A204.1 (cell line): ENCODE data around the gene MYH11.

ENCODE experiments used
- FAIRE-seq: peaks from 2 replicates; lab custom pipeline; 2012; peaks lifted over from hg19 to GRCh38; lab: Jason Lieb, UNC

The MYH11 gene

GRCh38 chr16:15856901-15857698 is at the start of gene MYH11:
Gene MYH11 (minus strand): TSS chr16:15857028. CDS start chr16:15838252, 18,776 bp downstream.
- FAIRE-seq, result no peak

DNA sequence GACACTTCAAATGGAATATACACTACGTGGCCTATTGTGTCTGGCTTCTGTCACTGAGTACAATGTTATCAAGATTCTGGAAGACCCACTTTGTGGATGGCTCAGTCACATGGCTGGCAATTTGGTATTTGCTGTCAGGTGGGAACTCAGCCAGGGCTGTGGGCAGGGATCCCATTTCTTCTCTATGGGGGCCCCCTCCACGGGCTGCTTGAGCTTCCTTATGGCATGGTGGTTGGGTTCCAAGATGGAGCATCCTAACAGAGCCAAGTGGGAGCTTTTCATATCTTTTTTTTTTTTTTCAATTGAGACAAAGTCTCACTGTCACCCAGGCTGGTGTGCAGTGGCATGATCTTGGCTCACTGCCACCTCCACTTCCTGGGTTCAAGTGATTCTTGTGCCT is 49.6 kb upstream of the MYH11 start:
- no peak for FAIRE-seq

- peak; percentile 49 for FAIRE-seq
Measured at GRCh38 chr16:15903960-15904359, 47.1 kb upstream of the MYH11 start.

GRCh38 chr16:15900901-15901500 is 44.2 kb upstream of the MYH11 start:
- FAIRE-seq, result no peak

GRCh38 chr16:15900357-15900756 is 43.5 kb upstream of the MYH11 start:
- FAIRE-seq, result no peak

DNA sequence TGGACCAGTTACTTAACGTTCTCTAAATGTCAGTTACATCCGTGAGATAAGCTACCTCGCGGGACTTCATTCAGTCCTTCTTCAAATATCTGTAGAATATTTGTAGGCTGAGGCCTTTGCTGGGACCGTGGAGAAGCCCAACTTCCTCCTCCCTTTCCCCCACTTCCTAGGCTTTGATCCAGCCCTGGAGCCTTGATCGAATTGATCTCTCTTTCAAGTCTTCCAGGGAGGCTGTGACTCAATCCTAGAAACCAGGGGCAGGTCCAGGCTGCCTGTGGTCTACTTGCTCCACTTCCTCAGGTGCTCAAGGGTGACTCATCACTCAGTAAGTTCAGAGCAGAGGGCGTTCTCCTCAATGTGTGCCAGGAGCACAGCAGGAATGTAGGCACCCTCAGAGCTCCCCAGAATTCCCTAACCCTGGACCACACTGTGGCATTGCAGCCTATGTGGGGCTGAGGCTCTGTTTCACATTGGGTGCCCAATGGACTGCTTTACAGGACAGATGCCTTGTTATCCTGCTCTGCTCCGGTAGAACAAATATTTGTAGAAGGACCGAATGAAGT is 42.8 kb upstream of the MYH11 start:
- peak; percentile 95 for FAIRE-seq

DNA sequence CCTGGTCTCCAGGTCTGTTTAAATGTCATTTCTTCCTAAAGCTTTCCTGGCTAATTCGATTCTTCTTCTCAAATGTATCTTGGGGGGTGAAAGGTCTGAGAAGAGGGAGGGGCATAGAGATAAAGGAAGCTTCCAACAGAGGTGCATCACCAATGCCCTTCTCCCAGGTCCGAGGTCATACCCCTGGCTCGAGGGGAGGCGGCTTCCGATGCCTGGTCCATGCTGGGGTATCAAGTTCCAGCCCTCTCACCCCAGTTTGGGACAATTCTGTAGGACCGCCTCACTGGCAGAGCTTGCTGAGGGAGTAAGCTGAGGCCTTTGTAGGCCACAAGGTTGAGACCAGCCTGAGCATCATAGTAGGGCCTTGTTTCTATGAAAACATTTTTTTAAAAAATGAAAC is 41.8 kb upstream of the MYH11 start:
- FAIRE-seq, result peak; percentile 9

GRCh38 chr16:15897834-15898254 is 41.0 kb upstream of the MYH11 start:
- FAIRE-seq, result no peak

DNA sequence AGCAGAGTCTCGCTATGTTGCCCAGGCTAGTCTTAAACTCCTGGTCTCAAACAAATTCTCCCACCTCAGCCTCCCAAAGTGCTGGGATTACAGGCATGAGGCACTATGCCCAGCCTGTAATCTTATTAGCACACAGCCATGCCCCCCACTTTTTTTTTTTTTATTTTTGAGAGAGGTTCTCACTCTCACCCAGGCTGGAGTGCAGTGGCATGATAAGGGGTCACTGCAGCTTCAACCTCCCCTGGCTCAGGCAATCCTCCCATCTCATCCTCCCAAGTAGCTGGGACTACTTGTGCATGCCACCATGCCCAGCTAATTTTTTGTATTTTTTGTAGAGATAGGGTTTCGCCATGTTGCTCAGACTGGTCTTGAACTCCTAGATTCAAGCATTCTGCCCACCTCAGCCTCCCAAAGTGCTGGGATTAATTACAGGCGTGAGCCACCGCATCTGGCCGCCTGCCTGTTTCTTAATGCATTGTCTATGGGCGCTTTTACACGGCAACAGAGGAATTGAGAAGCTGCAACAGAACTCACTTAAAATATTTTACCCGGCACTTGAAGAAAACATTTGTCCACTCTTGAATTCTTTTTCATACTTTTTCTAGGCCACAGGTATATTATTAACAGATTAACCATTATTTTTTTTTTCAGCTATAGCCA is 40.4 kb upstream of the MYH11 start:
- FAIRE-seq, result no peak

DNA sequence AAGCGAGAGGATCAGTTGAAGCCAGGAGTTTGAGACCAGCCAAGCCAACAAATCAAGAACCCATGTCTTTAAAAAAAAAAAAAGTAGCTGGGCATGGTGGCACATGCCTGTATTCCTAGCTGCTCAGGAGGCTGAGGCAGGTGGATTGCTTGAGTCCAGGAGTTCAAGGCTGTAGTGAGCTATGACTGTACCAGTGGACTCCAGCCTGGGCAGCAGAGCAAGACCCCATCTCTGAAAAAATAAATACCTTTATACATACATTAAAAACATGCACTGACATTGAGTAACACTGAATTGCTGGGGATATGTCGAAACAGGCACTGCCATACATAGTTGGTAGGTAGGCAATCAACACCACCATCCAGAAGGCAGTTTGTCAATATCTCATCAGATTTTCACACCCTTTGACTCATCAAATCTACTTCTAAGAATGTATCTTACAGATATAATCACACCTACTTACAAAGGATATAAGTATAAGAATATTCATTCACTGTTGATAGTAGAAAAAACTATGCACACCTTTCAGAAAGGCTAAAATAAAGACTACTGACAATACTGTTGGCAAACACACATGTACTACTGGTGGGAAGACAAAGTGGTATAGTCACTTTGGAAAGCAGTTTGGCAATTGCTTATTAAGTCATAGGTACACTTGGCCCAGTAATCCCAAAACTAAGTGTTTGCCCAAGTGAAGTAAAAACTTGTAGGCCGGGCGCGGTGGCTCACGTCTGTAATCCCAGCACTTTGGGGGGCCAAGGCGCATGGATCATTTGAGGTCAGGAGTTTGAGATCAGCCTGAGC is 37.9 kb upstream of the MYH11 start:
- no peak for FAIRE-seq

- no peak for FAIRE-seq
Measured at GRCh38 chr16:15891508-15891907, 34.7 kb upstream of the MYH11 start.

DNA sequence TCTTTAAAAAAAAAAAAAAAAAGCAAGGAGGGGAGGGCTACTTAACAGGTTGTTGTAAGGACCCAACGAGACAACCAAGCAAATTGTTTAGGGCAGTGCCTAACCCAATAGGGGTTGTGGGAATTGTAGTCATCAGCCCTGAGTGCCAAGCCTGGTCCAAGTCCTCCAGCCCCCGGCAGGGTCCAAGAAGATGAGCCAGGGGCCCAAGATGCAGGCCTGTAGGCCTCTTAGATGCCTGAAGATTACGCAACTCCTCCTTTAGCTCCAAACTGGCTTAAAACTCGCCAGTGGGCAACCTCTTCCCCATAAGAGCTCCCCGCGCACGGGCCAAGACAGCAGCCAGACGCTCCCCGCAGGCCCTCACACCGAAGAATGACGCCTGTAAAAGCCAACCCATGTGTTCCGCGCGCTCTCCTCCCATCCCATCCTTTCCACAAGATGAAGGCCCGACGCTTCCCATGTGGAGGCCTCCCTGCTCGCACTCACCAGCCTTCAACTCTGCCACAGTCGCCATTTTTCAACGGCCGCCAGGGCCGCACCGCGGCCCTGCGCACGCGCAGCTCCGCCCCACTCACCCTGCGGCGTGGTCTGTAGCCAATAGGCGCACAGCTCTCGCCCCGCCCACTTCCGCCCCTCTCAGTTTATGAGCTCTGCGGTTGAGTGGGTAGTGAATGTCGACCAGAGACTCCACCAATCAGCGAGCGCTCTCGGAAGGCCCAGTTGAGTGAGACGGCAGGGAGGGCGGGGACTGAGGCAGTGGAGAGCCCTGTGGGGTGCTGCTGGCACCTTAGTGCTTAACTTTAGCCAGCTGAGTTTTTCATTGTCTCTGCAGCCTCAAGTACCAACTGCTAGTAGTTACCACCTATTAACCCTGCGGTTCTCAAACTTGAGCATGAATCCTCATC is 31.5 kb upstream of the MYH11 start, which contains the start of gene CEP20:
Gene CEP20 (minus strand): TSS at position 532 of the 905 bp plus-strand sequence. CDS start 18 bp downstream, at position 514.
- peak; percentile 97 for FAIRE-seq

- no peak for FAIRE-seq
Measured at GRCh38 chr16:15887283-15887682, 30.5 kb upstream of the MYH11 start.

- no peak for FAIRE-seq
Measured at GRCh38 chr16:15886078-15886477, 29.2 kb upstream of the MYH11 start.

DNA sequence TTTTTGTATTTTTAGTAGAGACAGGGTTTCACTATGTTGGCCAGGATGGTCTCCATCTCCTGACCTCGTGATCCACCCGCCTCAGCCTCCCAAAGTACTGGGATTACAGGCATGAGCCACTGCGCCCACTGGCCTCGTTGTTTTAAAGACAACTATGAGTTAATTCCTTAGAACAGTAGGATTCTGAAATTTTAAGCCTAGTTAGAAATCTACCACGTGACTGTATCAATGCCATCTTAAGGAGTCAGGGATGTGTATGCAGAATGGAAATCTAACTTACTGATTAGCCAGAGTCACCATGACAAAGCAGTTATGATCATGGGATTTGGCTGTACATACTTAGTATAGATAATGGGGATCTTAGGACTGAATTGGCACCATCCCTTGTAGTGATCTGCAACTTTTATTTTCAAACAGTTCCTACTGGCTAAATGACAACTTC is 28.8 kb upstream of the MYH11 start:
- FAIRE-seq, result no peak

DNA sequence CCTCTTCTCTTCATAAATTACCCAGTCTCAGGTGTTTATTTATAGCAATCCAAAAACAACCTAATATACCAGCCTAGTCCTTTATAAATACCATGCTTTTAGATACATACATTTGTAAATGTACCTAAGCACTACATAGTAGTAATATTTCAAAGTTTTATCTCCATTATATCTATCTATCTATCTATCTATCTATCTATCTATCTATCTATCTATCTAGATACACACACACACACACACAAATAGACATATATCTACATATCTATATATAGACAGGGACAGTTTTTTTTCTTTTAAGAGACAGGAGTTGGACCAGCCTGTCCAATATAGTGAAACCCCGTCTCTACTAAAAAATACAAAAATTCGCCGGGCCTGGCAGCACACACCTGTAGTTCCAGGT is 25.7 kb upstream of the MYH11 start:
- no peak for FAIRE-seq

- FAIRE-seq, result no peak
Measured at GRCh38 chr16:15881794-15882379, 25.1 kb upstream of the MYH11 start.

DNA sequence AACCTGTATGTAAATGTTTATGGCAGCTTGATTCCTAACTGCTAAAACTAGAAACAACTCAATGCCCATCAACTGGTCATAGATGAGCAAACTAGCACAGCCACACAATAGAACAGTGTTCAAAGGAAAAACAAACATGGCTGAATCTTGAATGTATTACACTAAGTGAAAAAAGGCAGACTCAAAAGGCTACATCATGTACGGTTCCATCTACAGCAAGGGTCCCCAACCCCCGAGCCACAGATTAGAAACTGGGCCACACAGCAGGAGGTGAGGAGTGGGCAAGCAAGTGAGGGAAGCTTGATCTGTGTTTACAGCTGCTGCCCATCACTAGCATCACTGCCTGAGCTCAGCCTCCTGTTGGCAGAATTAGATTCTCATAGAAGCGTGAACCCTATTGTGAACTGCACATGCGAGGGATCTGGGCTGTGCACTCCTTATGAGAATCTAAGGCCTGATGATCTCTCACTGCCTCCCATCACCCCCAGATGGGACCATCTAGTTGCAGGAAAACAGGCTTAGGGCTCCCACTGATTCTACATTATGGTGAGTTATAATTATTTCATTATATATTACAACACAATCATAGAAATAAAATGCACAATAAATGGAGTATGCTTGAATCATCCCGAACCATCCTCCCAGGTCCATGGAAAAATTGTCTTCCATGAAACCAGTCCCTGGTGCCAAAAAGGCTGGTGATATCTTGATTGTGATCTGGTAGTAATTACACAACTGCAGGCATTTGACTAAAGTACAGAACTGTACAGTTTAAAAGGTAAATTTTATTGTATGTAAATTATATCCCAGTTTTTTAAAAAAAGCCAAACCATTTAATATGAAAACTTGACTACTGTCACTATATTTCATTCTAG is 23.8 kb upstream of the MYH11 start:
- FAIRE-seq, result no peak

- FAIRE-seq, result no peak
Measured at GRCh38 chr16:15879255-15879811, 22.5 kb upstream of the MYH11 start.
